PC-3 (cell line): Measurements from ENCODE around the gene SEC61B. TPM values are rescaled to one million over a fixed set of nuclear protein-coding genes. Genes with fewer than 3 reads are reported as not detected.

Experiments used
- ATAC-seq: fragments of 200-7000 bp; cut with Tn5 transposase; 2 replicates; pipeline ENCODE4 v1.9.1; 2020; ENCODE audit warnings: mild to moderate bottlenecking, moderate library complexity
- BruUV-seq: library from RNA; stranded (reverse); fragments of 400-500 nt; replicated peaks from 2 replicates; lab custom pipeline; 2021; lab: Mats Ljungman, UMichigan
- CTCF ChIA-PET: fragments of 300-600 bp; sonication (Branson Sonifier 250); formaldehyde crosslinking; loops from one replicate; lab custom pipeline; 2022; ENCODE audit warnings: antibody characterized with exemption; lab: Charles Lee
- POLR2A ChIA-PET: fragments of 300-600 bp; sonication (Branson Sonifier 250); formaldehyde crosslinking; loops from one replicate; lab custom pipeline; 2022; ENCODE audit warnings: antibody characterized with exemption; ENCODE audit not compliant: unreplicated experiment; lab: Charles Lee
- DNase-seq: peaks from one replicate; pipeline ENCODE4 v3.0.0-alpha.2; 2015
- H2AFZ ChIP-seq: fragments of 300-600 bp; sonication (generic); 2 replicates; pipeline ENCODE4 v1.6.0; 2016; ENCODE audit warnings: antibody characterized with exemption, low read length
- H3F3A ChIP-seq: fragments of 300-600 bp; sonication (generic); one replicate; pipeline ENCODE4 v1.6.0; 2017; ENCODE audit warnings: antibody characterized with exemption, low read length, control low read depth, mild to moderate bottlenecking; ENCODE audit not compliant: unreplicated experiment
- H3K27ac ChIP-seq: fragments of 300-600 bp; sonication (generic); 2 replicates; pipeline ENCODE4 v1.5.1; 2016; ENCODE audit warnings: mild to moderate bottlenecking, low read length
- H3K27me3 ChIP-seq: fragments of 300-600 bp; sonication (generic); 2 replicates; pipeline ENCODE4 v1.6.1; 2016; ENCODE audit warnings: low read length, mixed read lengths
- H3K36me3 ChIP-seq: fragments of 300-600 bp; sonication (generic); 2 replicates; pipeline ENCODE4 v1.6.1; 2016; ENCODE audit warnings: low read depth, mixed run types, low read length, mixed read lengths
- H3K4me1 ChIP-seq: fragments of 300-600 bp; sonication (generic); 2 replicates; pipeline ENCODE4 v1.5.1; 2016; ENCODE audit warnings: low read length; ENCODE audit not compliant: insufficient read depth
- H3K4me2 ChIP-seq: fragments of 300-600 bp; sonication (generic); 2 replicates; pipeline ENCODE4 v1.6.0; 2016; ENCODE audit warnings: low read length
- H3K4me3 ChIP-seq: fragments of 300-600 bp; sonication (generic); 2 replicates; pipeline ENCODE4 v1.5.1; 2016; ENCODE audit warnings: mild to moderate bottlenecking, low read length, mixed read lengths
- H3K79me2 ChIP-seq: fragments of 300-600 bp; sonication (generic); 2 replicates; pipeline ENCODE4 v1.6.1; 2017; ENCODE audit warnings: low read length, mixed read lengths
- H3K9ac ChIP-seq: fragments of 300-600 bp; sonication (generic); 2 replicates; pipeline ENCODE4 v1.6.0; 2016; ENCODE audit warnings: mild to moderate bottlenecking, low read length
- H3K9me2 ChIP-seq: fragments of 300-600 bp; sonication (generic); replicated peaks from 2 replicates; pipeline ENCODE4 v1.6.1; 2016; ENCODE audit warnings: mixed run types, low read length, mixed read lengths
- H3K9me3 ChIP-seq: fragments of 300-600 bp; sonication (generic); 2 replicates; pipeline ENCODE4 v1.6.1; 2016; ENCODE audit warnings: low read length, mixed read lengths
- H4K20me1 ChIP-seq: fragments of 300-600 bp; sonication (generic); 2 replicates; pipeline ENCODE4 v1.6.1; 2016; ENCODE audit warnings: low read length, mixed read lengths
- EZH2 ChIP-seq: fragments of 300-600 bp; sonication (generic); IDR thresholded peaks from one replicate; pipeline ENCODE4 v1.6.1; 2017; ENCODE audit warnings: antibody characterized with exemption, mild to moderate bottlenecking, low read length; ENCODE audit not compliant: unreplicated experiment
- EZH2phosphoT487 ChIP-seq: fragments of 300-600 bp; sonication (generic); IDR thresholded peaks from 2 replicates; pipeline ENCODE4 v1.6.1; 2018; ENCODE audit warnings: mild to moderate bottlenecking, antibody characterized with exemption, low read length, borderline replicate concordance
- intact Hi-C: fragments of 100-400 bp; cut with micrococcal nuclease; formaldehyde crosslinking; loops from 2 replicates; pipeline ENCODE4 v1.9.0; 2023
- total RNA-seq: library from RNA; depleted of rRNA; stranded (reverse); fragments of >200 nt; gene quantifications from 2 replicates; pipeline ENCODE4 v1.2.3, GENCODE V29; 2014; rRNA removed
- TF ChIP-seq, protein P1 (sequence below): fragments of 300-600 bp; sonication (generic); conservative IDR thresholded peaks from 2 replicates; pipeline ENCODE4 v1.5.1; 2017; ENCODE audit warnings: antibody characterized with exemption, low read depth, mild to moderate bottlenecking, low read length

The SEC61B gene
- total RNA-seq, 1 experiment from 2014 or later: 107 TPM

DNA sequence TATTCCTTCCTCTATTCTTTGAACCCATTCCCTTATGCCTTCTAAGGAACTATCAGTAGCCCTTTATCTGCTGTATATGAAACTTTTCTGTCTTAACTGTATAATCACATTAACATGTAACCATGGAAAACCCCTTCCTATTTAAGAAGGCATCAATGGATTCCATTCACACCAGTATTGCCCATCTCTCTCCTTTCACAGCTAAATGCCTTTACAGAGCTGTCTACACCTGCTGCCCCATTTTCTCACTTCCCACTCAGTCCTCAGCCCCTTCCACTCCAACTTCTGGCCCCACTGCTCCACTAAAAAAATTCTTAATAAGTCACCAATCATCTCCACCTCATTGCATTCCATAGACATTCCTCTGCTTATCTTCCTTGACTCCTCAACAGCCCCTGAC lies 50.8 kb downstream of the SEC61B start:
- no peaks in the 10 kb centered on the region for H3K79me2 ChIP-seq
- ATAC-seq (no peak), DNase-seq (no peak)
- no peak for TF ChIP-seq EZH2phosphoT487
- intact Hi-C loops: no loop called here
- no peaks in the 10 kb centered on the region for H3K9me3 ChIP-seq
- POLR2A ChIA-PET: no interaction called here
- no peak overlapping the region for H3K27ac ChIP-seq
- no peak overlapping the region for H3K4me2 ChIP-seq
- H3F3A ChIP-seq: no peaks in the 10 kb centered on the region
- no peak overlapping the region for H3K4me3 ChIP-seq
- CTCF ChIA-PET: no interaction called here
- no peaks in the 10 kb centered on the region for H4K20me1 ChIP-seq
- H3K27me3 ChIP-seq: peaks cover 15% of the 10 kb centered on the region
- H3K4me1 ChIP-seq: no peaks in the 10 kb centered on the region
- no peak overlapping the region for H2AFZ ChIP-seq
- H3K9me2 ChIP-seq: no peaks in the 10 kb centered on the region
- BruUV-seq: no TSS peak
- no peaks in the 10 kb centered on the region for H3K36me3 ChIP-seq
- no peak overlapping the region for H3K9ac ChIP-seq

DNA sequence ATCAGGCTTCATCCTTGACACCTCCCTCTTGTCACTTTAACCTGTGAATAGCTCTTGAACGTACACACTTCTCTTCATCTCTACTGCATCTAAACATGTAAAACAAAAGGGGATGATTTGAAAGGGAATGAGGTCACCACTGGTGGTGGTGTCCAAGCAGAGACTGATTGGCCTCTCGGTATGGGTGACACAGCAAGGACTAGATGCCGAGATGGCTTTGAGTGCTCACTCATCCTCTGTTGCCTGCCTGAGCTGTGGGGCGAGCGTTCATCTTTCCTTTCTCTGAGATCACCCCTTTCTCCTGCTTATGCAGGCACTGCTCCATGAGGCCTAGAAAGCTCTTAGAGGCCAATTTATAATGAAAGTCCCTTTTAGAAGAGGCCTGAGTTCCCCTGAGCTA lies 51.9 kb downstream of the SEC61B start:
- ChIA-PET POLR2A (interaction anchor here (0.6 kb wide), 1 partner anchor 10 kb away, joined by 11 read pairs; no protein-coding TSS in a partner anchor), CTCF (interaction anchor here (0.6 kb wide), 1 partner anchor 33 kb away, joined by 5 read pairs; no protein-coding TSS in a partner anchor)
- ATAC-seq: no peak
- Histone ChIP-seq H3K4me3 (no peak overlapping the region), H3K4me2 (no peak overlapping the region), H3K4me1 (no peaks in the 10 kb centered on the region), H2AFZ (no peak overlapping the region), H3K36me3 (no peaks in the 10 kb centered on the region), H3K9me2 (no peaks in the 10 kb centered on the region), H3K27me3 (peaks cover 19% of the 10 kb centered on the region), H3F3A (no peaks in the 10 kb centered on the region), H3K27ac (no peak overlapping the region), H3K9ac (no peak overlapping the region), H3K9me3 (no peaks in the 10 kb centered on the region), H4K20me1 (no peaks in the 10 kb centered on the region), H3K79me2 (no peaks in the 10 kb centered on the region)
- no peak for DNase-seq
- intact Hi-C loops: no loop called here
- TF ChIP-seq, protein P1, sequence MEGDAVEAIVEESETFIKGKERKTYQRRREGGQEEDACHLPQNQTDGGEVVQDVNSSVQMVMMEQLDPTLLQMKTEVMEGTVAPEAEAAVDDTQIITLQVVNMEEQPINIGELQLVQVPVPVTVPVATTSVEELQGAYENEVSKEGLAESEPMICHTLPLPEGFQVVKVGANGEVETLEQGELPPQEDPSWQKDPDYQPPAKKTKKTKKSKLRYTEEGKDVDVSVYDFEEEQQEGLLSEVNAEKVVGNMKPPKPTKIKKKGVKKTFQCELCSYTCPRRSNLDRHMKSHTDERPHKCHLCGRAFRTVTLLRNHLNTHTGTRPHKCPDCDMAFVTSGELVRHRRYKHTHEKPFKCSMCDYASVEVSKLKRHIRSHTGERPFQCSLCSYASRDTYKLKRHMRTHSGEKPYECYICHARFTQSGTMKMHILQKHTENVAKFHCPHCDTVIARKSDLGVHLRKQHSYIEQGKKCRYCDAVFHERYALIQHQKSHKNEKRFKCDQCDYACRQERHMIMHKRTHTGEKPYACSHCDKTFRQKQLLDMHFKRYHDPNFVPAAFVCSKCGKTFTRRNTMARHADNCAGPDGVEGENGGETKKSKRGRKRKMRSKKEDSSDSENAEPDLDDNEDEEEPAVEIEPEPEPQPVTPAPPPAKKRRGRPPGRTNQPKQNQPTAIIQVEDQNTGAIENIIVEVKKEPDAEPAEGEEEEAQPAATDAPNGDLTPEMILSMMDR: no peak
- TF ChIP-seq EZH2 (no peak), EZH2phosphoT487 (no peak)
- no TSS peak for BruUV-seq

DNA sequence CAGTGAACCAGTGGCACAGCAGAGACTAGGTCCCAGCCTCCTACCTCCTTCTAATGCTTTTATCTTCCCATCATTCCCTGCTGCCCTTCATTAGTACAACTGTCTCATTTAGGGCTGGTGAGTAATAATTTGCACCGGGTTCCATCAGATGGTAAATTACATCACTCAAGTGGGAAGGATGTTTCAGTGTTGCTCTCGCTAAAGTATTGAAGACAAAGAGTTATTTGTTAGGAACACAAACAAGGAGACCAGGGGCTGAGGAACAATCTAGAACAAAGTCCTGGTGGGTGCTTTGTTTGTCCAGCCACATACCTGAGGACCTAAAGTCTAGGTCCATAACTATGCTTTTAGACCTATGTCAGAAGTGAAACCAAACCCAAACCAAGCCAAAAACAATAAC lies 52.4 kb downstream of the SEC61B start:
- TF ChIP-seq EZH2 (no peak), EZH2phosphoT487 (no peak)
- TF ChIP-seq, protein P1: no peak
- no TSS peak for BruUV-seq
- H3K9me2 ChIP-seq: no peaks in the 10 kb centered on the region
- no peak for ATAC-seq
- H3K27me3 ChIP-seq: peaks cover 19% of the 10 kb centered on the region
- no peaks in the 10 kb centered on the region for H3K4me1 ChIP-seq
- ChIA-PET POLR2A (interaction anchor here (0.6 kb wide), 1 partner anchor 10 kb away, joined by 11 read pairs; no protein-coding TSS in a partner anchor), CTCF (interaction anchor here (0.6 kb wide), 1 partner anchor 33 kb away, joined by 5 read pairs; no protein-coding TSS in a partner anchor)
- no peaks in the 10 kb centered on the region for H3K79me2 ChIP-seq
- no peak overlapping the region for H3K4me2 ChIP-seq
- no peak overlapping the region for H3K27ac ChIP-seq
- H4K20me1 ChIP-seq: no peaks in the 10 kb centered on the region
- H3K9me3 ChIP-seq: no peaks in the 10 kb centered on the region
- no peak overlapping the region for H3K9ac ChIP-seq
- intact Hi-C loops: no loop called here
- H3K36me3 ChIP-seq: no peaks in the 10 kb centered on the region
- no peak overlapping the region for H3K4me3 ChIP-seq
- no peak for DNase-seq
- no peak overlapping the region for H2AFZ ChIP-seq
- no peaks in the 10 kb centered on the region for H3F3A ChIP-seq

Other genes starting within 250 kb of the SEC61B start
- 9.5 and 13.2 TPM in 2 replicates for gene TGFBR1, start 117.2 kb upstream of the SEC61B start, total RNA-seq
- 32.9 and 33.2 TPM in 2 replicates for gene ALG2, start 340 bp upstream of the SEC61B start, total RNA-seq